ENCODE data around the gene SIK2. TPM values are rescaled to one million over a fixed set of nuclear protein-coding genes. Genes with fewer than 3 reads are reported as not detected.

SIK2 gene
- total and polyA plus RNA-seq, 2 donors (not counting 3 experiments of a cell fraction or from before 2014, with no cell fraction given): 14.6 to 17.1 TPM

DNA sequence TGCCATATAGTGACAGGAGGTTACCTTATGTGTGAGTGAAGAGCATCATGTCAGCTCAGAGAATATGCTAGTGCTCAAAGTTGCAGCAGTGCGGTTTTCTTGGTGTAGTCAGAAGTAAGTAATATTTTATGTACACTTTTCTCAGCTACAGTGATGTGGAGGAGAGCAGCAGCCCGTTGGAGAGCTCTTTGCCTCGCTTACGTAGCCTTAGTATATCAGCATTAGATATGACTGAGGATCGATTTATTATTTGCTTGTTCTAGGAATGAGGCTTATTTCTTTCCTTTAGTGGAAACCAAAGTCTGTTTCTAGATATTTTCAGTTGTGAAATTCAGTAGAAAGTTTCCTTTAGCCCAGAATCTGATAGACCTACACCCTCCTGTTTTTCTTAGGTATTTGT, 100.4 kb downstream of the SIK2 start:
- POLR2A ChIA-PET: no interaction called here
- Histone ChIP-seq H3K36me3 (ENCODE audit: control insufficient read depth in 2 of 2, extremely low read depth in 1 of 2, insufficient read depth in 2 of 2, low read length in 2 of 2) (peaks cover 0 to 5% of the 10 kb centered on the region in 2 experiments), H3K4me3 (replicated peaks in 1 of 3; ENCODE audit: insufficient read depth in 1 of 3, low read depth in 1 of 3, low read length in 3 of 3) (no peak overlapping the region), H3K79me2 (ENCODE audit: control insufficient read depth, insufficient read depth, low read length) (no peaks in the 10 kb centered on the region), H3K4me2 (ENCODE audit: insufficient read depth, low read length) (no peak overlapping the region), H3K9me3 (replicated peaks; ENCODE audit: control insufficient read depth, insufficient read depth, low read length) (no peaks in the 10 kb centered on the region), H2AFZ (ENCODE audit: low read depth, low read length) (no peak overlapping the region), H3K9ac (replicated peaks; ENCODE audit: extremely low read depth, insufficient read depth, low read length) (no peak overlapping the region), H3K27me3 (ENCODE audit: control insufficient read depth in 2 of 2, insufficient read depth in 2 of 2, low read length in 2 of 2) (no peaks in the 10 kb centered on the region), H3K9me1 (replicated peaks; ENCODE audit: control insufficient read depth, extremely low read depth, insufficient read depth, low read length) (no peaks in the 10 kb centered on the region), H3K27ac (ENCODE audit: insufficient read depth, low read depth, low read length) (no peak overlapping the region), H3K4me1 (ENCODE audit: control insufficient read depth, extremely low read depth, insufficient read depth, low read length) (peaks cover 12% of the 10 kb centered on the region), H4K20me1 (replicated peaks; ENCODE audit: control insufficient read depth, extremely low read depth, insufficient read depth, low read length) (no peaks in the 10 kb centered on the region)
- TF ChIP-seq POLR2A (IDR thresholded peaks at IDR 0.05; ENCODE audit: low read depth, low read length) (no peak), EZH2 (IDR thresholded peaks at IDR 0.05; ENCODE audit: borderline replicate concordance, low read depth, low read length, severe bottlenecking) (no peak), MYC (IDR thresholded peaks at IDR 0.05; ENCODE audit: low read depth, low read length) (no peak), POLR2AphosphoS5 (IDR thresholded peaks at IDR 0.05; ENCODE audit: insufficient read depth, low read depth, low read length) (no peak), JUN (IDR thresholded peaks at IDR 0.05; ENCODE audit: borderline replicate concordance, insufficient read depth, insufficient read length, low read depth) (no peak), CTCF (IDR thresholded peaks at IDR 0.05; ENCODE audit: extremely low read depth in 1 of 2, insufficient read depth in 1 of 2, low read depth in 1 of 2, low read length in 2 of 2) (no peak), GATA2 (IDR thresholded peaks at IDR 0.05; ENCODE audit: insufficient read depth, insufficient read length, low read depth, low read length) (no peak), FOS (IDR thresholded peaks at IDR 0.05; ENCODE audit: borderline replicate concordance, insufficient read depth, low read length) (no peak), MAX (IDR thresholded peaks at IDR 0.05; ENCODE audit: insufficient read depth, insufficient read length) (no peak)
- dilution Hi-C loops (cut with MboI; ENCODE audit: extremely low pct_ligation_motif_present, low sequenced_read_pairs) (no loop called here), intact Hi-C loops (cut with micrococcal nuclease) (no loop called here)
- DNase-seq (ENCODE audit: low read depth, low spot score) (no peak), FAIRE-seq (no peak)
- CTCF ChIA-PET: interaction anchor here (1.7 kb wide), 1 partner anchor 98 kb away, joined by 9 read pairs; no protein-coding TSS in a partner anchor
- no TSS peak for BruUV-seq (replicated peaks)
